VCaP (cell line): ENCODE measurements around the gene DRD4.

Experiments used
- H3K27ac ChIP-seq: fragments of 450-650 bp; 2 replicates; pipeline ENCODE4 v1.5.1; 2017
- CTCF ChIP-seq: fragments of 450-650 bp; conservative IDR thresholded peaks from 2 replicates; pipeline ENCODE4 v1.5.1; 2017; ENCODE audit warnings: mild to moderate bottlenecking, moderate library complexity

DRD4 gene

GRCh38 chr11:660681-661444 lies 23.8 kb downstream of the DRD4 start:
- TF ChIP-seq CTCF = no peak
- H3K27ac ChIP-seq = no peak overlapping the region

- TF ChIP-seq CTCF = peak; percentile 75
- H3K27ac ChIP-seq = no peak overlapping the region
These were observed 25.7 kb downstream of the DRD4 start for GRCh38 chr11:662689-663274.

GRCh38 chr11:665062-665703 lies 28.1 kb downstream of the DRD4 start:
- no peak overlapping the region for H3K27ac ChIP-seq

GRCh38 chr11:665704-666281 lies 28.7 kb downstream of the DRD4 start:
- H3K27ac ChIP-seq = no peak overlapping the region
- TF ChIP-seq CTCF = no peak

More at GRCh38 chr11:665062-665703, 28.1 kb downstream of the DRD4 start:
- no peak for TF ChIP-seq CTCF

GRCh38 chr11:673866-674265 lies 36.8 kb downstream of the DRD4 start:
- TF ChIP-seq CTCF = no peak
- H3K27ac ChIP-seq = no peak overlapping the region

GRCh38 chr11:674406-674805 lies 37.3 kb downstream of the DRD4 start:
- H3K27ac ChIP-seq = no peak overlapping the region
- no peak for TF ChIP-seq CTCF

- no peak overlapping the region for H3K27ac ChIP-seq
- TF ChIP-seq CTCF = no peak
These were observed 41.2 kb downstream of the DRD4 start for GRCh38 chr11:678297-678696.
